Bronchial epithelial cell (primary cell): ENCODE results near the gene UGT8. TPM values are rescaled to one million over a fixed set of nuclear protein-coding genes. Genes with fewer than 3 reads are reported as not detected.
"Not testable (repeated sequence)": the region's sequence is repeated elsewhere in the genome, so short reads cannot be mapped to it uniquely, and the experiment has no call there.

Experiments
- DNase-seq: peaks from one replicate; pipeline ENCODE4 v3.0.0-alpha.2; 2010; ENCODE audit warnings: low read depth
- FAIRE-seq: peaks from 2 replicates; lab custom pipeline; 2011; peaks lifted over from hg19 to GRCh38; lab: Jason Lieb, UNC
- H3K27me3 ChIP-seq: 2 replicates; pipeline ENCODE4 v1.5.1; 2011; ENCODE audit warnings: low read length; ENCODE audit not compliant: control insufficient read depth, insufficient read depth
- H3K36me3 ChIP-seq: 2 replicates; pipeline ENCODE4 v1.5.1; 2011; ENCODE audit warnings: low read length; ENCODE audit not compliant: control insufficient read depth, insufficient read depth
- H3K4me3 ChIP-seq: 2 replicates; pipeline ENCODE4 v1.5.1; 2011; ENCODE audit warnings: mild to moderate bottlenecking, low read depth, low read length, control low read depth
- CTCF ChIP-seq: IDR thresholded peaks from 2 replicates; pipeline ENCODE4 v1.5.1; 2011; ENCODE audit warnings: mild to moderate bottlenecking, moderate library complexity, low read length, control low read depth, inconsistent platforms; ENCODE audit not compliant: insufficient read depth, severe bottlenecking
- total RNA-seq: library from RNA; depleted of rRNA; stranded (reverse); fragments of >200 nt; gene quantifications from 2 replicates; pipeline ENCODE4 v1.2.1, GENCODE V29; 2014

The UGT8 gene
- total RNA-seq, 1 donor from 2014 or later, result under 0.01 TPM

- no peaks in the 10 kb centered on the region for H3K36me3 ChIP-seq
- DNase-seq, result no peak
- no peaks in the 10 kb centered on the region for H3K27me3 ChIP-seq
- TF ChIP-seq CTCF, result no peak
- FAIRE-seq, result no peak
- H3K4me3 ChIP-seq, result no peak overlapping the region
Measured at GRCh38 chr4:114668577-114668976, 70.0 kb downstream of the UGT8 start.

GRCh38 chr4:114670733-114671132, 72.1 kb downstream of the UGT8 start:
- H3K36me3 ChIP-seq, FAIRE-seq, H3K4me3 ChIP-seq, H3K27me3 ChIP-seq, DNase-seq: not testable (repeated sequence)

- H3K4me3 ChIP-seq, result no peak overlapping the region
- no peak for TF ChIP-seq CTCF
- H3K36me3 ChIP-seq, result no peaks in the 10 kb centered on the region
- no peak for FAIRE-seq
- no peaks in the 10 kb centered on the region for H3K27me3 ChIP-seq
- DNase-seq, result no peak
Measured at GRCh38 chr4:114673306-114673705, 74.7 kb downstream of the UGT8 start.

- Histone ChIP-seq H3K4me3 (no peak overlapping the region), H3K36me3 (no peaks in the 10 kb centered on the region), H3K27me3 (no peaks in the 10 kb centered on the region)
- FAIRE-seq (no peak), DNase-seq (no peak)
- TF ChIP-seq CTCF, result no peak
Measured at GRCh38 chr4:114674080-114674479, 75.5 kb downstream of the UGT8 start.

- Histone ChIP-seq H3K27me3 (no peaks in the 10 kb centered on the region), H3K4me3 (no peak overlapping the region), H3K36me3 (no peaks in the 10 kb centered on the region)
- FAIRE-seq (no peak), DNase-seq (no peak)
- no peak for TF ChIP-seq CTCF
Measured at GRCh38 chr4:114677346-114677979, 78.9 kb downstream of the UGT8 start.

- FAIRE-seq (no peak), DNase-seq (no peak)
- no peaks in the 10 kb centered on the region for H3K27me3 ChIP-seq
- H3K4me3 ChIP-seq, result no peak overlapping the region
- no peaks in the 10 kb centered on the region for H3K36me3 ChIP-seq
- no peak for TF ChIP-seq CTCF
Measured at GRCh38 chr4:114684462-114684861, 85.9 kb downstream of the UGT8 start.
